ENCODE results near the gene CAMTA1.

- TF ChIP-seq, protein P1, sequence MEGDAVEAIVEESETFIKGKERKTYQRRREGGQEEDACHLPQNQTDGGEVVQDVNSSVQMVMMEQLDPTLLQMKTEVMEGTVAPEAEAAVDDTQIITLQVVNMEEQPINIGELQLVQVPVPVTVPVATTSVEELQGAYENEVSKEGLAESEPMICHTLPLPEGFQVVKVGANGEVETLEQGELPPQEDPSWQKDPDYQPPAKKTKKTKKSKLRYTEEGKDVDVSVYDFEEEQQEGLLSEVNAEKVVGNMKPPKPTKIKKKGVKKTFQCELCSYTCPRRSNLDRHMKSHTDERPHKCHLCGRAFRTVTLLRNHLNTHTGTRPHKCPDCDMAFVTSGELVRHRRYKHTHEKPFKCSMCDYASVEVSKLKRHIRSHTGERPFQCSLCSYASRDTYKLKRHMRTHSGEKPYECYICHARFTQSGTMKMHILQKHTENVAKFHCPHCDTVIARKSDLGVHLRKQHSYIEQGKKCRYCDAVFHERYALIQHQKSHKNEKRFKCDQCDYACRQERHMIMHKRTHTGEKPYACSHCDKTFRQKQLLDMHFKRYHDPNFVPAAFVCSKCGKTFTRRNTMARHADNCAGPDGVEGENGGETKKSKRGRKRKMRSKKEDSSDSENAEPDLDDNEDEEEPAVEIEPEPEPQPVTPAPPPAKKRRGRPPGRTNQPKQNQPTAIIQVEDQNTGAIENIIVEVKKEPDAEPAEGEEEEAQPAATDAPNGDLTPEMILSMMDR (IDR thresholded peaks at IDR 0.05; ENCODE audit: low read length) = no peak
- no peak for TF ChIP-seq EZH2phosphoT487 (IDR thresholded peaks at IDR 0.05; ENCODE audit: low read length)
Observed at GRCh38 chr1:7220712-7221252, 435.5 kb downstream of the CAMTA1 start.
